8988T (cell line): ENCODE results near the gene IBSP.

Experiments used
- DNase-seq: peaks from one replicate; pipeline ENCODE4 v3.0.0; 2011

The IBSP gene, protein sequence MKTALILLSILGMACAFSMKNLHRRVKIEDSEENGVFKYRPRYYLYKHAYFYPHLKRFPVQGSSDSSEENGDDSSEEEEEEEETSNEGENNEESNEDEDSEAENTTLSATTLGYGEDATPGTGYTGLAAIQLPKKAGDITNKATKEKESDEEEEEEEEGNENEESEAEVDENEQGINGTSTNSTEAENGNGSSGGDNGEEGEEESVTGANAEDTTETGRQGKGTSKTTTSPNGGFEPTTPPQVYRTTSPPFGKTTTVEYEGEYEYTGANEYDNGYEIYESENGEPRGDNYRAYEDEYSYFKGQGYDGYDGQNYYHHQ

DNA sequence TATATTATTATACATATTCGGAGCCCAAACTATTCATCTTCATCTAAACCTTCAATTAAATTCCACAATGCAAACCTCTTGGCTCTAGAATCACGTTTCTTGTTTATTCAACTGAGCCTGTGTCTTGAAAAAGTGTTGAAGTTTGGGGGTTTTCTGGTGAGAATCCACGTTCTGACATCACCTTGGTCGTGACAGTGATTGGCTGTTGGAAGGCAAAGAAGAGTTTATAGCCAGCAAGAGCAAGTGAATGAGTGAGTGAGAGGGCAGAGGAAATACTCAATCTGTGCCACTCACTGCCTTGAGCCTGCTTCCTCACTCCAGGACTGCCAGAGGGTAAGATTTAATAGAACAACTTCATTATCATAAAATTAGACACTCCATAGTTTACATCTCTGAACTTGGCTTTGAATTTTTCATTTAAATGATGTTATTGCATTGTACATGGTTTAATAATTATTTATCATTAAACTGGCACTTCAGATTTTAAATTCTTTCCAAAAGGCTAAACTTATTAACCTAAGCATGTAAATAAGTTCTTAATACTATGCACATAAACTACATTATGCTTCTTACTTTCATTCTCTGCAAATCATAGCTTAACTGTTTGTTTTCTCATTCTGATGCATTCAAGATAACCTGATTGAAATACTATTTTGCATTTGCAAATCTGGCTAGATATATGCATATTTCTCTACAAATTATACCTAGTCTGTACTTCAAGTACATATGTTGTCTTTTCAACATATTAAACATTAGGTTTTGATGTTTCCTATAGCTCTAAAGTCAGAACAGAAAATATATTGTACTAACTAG, at the start of gene IBSP:
Gene IBSP (plus strand): TSS at position 254 of the 813 bp plus-strand sequence. CDS start 2,808 bp downstream, outside the sequence.
- DNase-seq = no peak

DNA sequence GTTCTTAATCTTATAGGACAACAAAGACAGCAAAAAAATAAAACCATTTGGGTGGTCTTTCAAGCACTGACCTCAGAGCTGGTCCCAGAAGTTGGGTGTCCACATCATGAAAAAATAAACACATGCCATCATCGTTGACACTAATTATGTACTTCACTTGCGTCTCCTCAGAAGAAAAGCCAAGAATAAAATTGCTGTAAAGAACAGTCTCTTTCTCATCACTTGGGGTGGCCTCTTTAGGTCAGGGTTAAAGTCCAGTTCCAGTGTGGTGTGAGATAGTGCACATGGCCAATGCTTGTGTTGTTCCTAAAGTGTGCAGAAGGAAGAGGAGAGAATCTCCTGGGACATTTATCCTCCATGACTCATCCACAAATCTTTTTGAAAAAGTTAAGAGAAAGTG, 49.5 kb upstream of the IBSP start:
- no peak for DNase-seq

DNA sequence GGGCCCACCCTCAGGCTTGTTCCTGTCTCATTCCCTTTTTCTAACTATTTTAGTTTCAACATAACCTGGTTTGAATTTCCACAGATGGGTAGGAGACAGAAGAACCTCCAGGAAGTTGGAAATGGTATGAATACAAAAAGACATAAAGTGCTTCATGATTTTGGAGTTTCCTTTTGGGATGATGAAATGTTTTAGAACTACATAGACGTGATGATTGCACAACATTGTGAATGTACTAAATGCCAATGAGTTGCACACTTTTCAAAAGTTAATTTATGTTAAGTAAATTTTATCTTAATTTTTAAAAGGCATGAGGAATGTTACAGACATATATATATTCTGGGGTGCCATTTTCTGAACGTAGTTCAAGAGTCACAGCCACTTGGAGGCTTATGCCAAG, 41.1 kb upstream of the IBSP start:
- DNase-seq = no peak

DNA sequence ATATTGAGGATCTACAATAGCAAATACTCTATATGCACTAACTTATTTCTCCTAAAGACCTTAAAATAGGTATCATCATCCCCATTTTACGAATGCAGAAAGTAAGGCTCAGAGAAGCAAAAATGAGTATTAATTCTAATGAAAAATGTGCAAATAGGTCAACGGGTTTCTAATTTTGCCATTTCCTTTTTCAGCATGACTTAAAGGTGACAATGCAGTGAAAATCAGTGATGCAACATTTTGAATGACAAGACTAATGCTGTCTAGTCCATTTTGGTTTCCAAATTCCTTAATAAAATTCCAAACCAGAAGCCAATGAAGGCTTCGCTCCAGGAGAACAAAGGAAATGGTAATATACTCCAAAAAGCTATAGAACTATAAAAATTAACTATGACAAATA, 37.0 kb upstream of the IBSP start:
- no peak for DNase-seq

DNA sequence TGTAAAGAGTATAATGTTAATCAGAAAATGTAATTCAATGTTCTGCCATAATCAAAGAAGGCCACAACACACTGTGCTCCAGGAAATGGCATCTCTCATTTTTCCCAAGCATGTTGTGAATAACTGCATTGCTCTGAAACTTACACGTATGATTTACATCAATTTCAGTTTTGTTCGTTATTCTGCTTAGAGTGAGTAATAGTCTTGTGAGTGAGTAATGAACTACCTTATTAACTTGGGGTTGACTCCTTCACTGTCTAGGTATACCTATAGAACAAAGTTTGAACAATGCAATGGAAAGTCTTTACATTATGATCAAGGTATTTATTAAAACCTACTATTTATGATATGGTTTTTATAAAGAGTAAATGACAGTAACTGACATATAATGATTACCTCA, 17.8 kb upstream of the IBSP start:
- no peak for DNase-seq

- DNase-seq = no peak
Observed at GRCh38 chr4:87783781-87784180, 15.6 kb upstream of the IBSP start.

- DNase-seq = no peak
Observed at GRCh38 chr4:87785731-87786509, 13.4 kb upstream of the IBSP start.

DNA sequence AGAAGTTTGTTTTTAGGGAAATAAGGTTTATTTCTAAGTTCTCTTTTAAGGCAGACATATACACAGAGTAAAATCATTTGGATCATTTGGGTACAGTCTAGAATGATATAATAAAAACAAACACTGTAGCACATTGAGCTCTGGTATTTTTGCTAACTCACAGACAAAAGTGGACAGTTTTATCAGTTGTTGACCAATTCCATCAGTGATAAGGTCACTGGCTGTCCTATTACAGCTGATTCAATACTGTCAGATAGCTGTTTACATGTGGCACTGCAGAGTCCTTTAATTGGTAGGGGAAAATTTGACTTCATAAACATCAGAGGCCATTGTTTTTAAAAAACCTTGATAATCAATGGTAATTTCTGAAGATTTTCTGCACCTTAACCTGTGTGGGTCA, 3.5 kb downstream of the IBSP start:
- DNase-seq = no peak

DNA sequence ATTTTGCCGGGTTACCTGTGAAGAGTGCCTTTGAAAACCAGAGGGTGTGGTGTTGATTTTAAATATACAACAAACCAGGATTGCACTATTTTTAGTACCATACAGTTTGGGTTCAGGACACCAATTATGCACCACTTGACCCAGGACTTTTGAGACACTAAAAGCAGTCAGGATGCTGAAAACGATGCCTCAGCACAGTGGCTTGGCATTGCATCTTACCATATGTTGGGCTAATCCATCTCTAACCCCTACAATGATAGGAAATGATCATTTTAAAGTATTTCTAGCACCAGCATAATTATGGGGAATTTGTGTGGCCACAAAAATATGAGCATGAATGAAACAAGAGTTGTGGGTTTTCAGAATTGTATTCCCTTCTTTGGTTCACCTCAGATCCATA, 4.1 kb downstream of the IBSP start:
- no peak for DNase-seq

DNA sequence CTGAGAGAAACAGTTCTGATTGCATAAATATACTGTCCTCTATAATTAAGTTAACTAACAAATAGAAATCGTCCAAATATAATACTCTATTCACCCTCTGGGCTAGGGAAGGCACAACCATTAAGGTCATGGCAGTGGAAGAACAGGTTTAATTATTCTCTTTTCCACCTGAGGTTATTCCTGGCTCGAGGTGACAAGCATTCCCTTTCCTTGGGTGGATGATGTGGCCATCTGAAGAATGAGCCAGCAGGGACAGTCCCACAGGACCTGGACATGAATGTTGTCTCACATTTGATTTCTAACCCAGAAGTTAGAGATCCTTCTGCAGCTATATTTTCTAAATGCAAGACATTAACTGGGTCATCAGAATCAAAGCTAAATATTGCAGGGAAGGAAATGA, 5.5 kb downstream of the IBSP start:
- DNase-seq = no peak

- DNase-seq = no peak
Observed at GRCh38 chr4:87805971-87806370, 6.6 kb downstream of the IBSP start.

DNA sequence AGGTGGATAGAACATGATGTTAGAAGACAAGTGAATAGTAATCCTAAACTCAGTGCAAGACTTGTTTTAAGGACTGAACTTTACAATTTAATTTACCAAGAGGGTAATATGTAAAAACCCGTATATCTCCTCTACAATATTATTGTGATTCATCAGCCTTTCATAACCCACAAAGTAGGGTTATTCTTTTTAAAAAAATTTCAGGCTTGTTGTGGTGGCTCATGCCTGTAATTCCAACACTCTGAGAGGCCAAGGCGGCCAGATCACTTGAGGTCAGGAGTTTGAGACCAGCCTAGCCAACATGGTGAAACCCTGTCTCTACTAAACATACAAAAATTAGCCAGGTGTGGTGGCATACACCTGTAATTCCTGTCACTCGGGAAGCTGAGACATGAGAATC, 7.2 kb downstream of the IBSP start:
- DNase-seq = no peak

GRCh38 chr4:87807402-87807801, 8.0 kb downstream of the IBSP start:
- no peak for DNase-seq

DNA sequence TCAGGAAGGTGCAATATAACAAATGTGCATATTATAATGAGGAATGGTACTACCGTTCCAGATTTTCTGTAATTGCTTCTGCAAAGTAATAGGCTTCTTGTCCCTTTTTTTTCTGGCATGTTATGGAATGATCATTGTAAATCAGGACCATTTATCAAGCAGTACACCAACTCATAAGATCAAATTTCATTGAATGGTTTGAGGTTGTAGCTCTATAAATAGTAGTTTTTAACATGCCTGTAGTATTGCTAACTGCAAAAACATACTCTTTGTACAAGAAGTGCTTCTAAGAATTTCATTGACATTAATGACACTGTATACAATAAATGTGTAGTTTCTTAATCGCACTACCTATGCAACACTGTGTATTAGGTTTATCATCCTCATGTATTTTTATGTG, 12.6 kb downstream of the IBSP start:
- no peak for DNase-seq

GRCh38 chr4:87819281-87819919, 20.0 kb downstream of the IBSP start:
- DNase-seq = no peak

DNA sequence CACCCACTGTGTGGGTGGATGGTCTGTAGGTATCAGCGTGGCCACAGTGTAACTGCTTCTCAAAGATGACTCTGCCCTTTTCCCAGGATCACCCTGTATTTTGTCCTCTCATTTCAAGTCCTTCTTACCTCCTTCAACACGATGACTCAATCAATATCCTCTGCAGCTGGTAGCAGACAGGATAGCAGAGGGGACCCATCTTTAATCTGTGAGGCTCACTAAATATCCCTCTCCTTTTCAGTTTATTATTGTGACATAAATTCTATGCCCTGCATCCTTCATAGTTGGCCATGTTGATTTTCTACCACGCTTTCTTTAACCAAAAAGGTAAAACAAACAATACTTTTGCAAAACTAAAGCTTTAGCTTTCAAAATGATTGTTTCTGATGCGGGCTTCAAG, 23.8 kb downstream of the IBSP start:
- DNase-seq = no peak

DNA sequence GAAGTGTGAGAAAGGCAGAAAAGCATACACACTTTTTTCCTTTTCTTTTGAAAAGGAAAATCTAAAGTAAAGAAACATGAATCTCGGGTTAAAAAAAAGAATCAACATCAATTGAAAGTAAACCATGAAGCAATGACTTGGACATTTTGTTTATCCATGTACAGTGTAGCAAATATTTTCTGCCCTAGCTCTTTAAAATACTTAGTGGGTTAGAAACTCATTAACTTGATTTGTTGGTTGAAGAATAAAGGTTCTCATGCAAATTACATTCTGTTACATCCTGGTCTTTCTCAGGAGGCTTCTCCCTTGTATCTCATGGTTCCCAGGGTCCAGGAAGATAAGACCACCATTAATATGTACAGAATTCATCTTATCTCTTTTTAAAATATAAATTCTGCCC, 24.4 kb downstream of the IBSP start:
- no peak for DNase-seq

DNA sequence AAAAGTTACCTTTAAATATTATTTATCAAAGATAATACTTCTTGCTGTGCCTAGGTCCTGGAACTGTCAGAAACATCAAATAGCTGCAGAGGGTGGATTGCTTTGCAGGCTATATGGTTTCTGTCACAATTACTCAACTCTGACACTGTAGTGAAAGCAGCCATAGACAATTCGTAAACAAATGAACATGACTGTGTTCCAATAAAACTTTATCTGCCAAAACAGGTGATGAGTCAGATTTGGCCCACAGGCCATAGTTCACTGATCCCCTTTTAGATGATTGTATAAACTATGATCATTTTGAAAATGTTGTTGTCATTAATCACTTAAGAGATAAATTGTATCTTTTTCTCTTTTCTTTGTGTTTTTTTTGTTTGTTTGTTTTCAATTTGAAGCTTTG, 25.0 kb downstream of the IBSP start:
- no peak for DNase-seq

GRCh38 chr4:87832669-87833068, 33.3 kb downstream of the IBSP start, which contains the start of gene MEPE:
Gene MEPE (plus strand): TSS chr4:87832969. CDS start chr4:87834715, 1,746 bp downstream.
- no peak for DNase-seq

GRCh38 chr4:87834401-87834800, 35.0 kb downstream of the IBSP start:
- DNase-seq = no peak

DNA sequence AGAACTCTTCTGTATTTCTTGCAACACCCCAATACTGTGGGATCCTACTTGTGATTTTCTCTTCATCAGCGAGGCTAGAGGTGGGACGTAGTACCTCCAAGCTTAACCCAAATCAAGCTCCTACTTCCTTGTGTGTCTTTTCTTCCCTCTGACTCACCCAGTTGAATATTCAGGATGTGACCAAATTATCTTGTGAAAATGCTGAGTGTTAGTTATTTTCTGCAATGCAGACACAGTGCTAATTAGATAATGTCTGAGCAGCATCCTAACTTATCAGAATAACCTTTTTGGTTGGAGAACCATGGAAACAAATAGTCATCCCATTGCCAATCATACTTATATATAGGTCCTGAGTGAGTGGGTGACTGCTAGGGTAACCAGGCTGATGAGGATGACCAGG, 35.8 kb downstream of the IBSP start:
- no peak for DNase-seq

- no peak for DNase-seq
Observed at GRCh38 chr4:87835743-87836142, 36.4 kb downstream of the IBSP start.

- no peak for DNase-seq
Observed at GRCh38 chr4:87838205-87838604, 38.9 kb downstream of the IBSP start.
